Natural killer cell (primary cell): ENCODE results near the gene TICAM1. TPM values are rescaled to one million over a fixed set of nuclear protein-coding genes. Genes with fewer than 3 reads are reported as not detected.
"Not testable (repeated sequence)": the region's sequence is repeated elsewhere in the genome, so short reads cannot be mapped to it uniquely, and the experiment has no call there.

Source experiments
- ATAC-seq, 3 donors: fragments of 150-1000 bp in 2 of 3; fragments of 200-7000 bp in 1 of 3; cut with Tn5 transposase; 1 replicate in 1 of 3; 2 replicates in 2 of 3; pipeline ENCODE4 v1.10.0; 2021; ENCODE audit warnings: mild to moderate bottlenecking in 2 of 3, moderate library complexity in 2 of 3
- DNase-seq, 2 donors: peaks; one replicate each; pipeline versions ENCODE4 v3.0.0 to v3.0.0-alpha.2; 2013 to 2021; ENCODE audit warnings: mixed read lengths in 1 of 2
- H3K27ac ChIP-seq: one replicate; pipeline ENCODE4 v1.5.1; 2013; ENCODE audit warnings: mild to moderate bottlenecking, low read length
- H3K27me3 ChIP-seq: one replicate; pipeline ENCODE4 v1.6.1; 2013; ENCODE audit warnings: low read length; ENCODE audit not compliant: control insufficient read depth, insufficient read depth
- H3K36me3 ChIP-seq: one replicate; pipeline ENCODE4 v1.6.1; 2013; ENCODE audit warnings: low read length; ENCODE audit not compliant: control insufficient read depth, insufficient read depth
- H3K4me1 ChIP-seq: one replicate; pipeline ENCODE4 v1.6.1; 2013; ENCODE audit warnings: low read length; ENCODE audit not compliant: control insufficient read depth, insufficient read depth
- H3K4me3 ChIP-seq: one replicate; pipeline ENCODE4 v1.5.1; 2013; ENCODE audit warnings: low read length
- H3K9me3 ChIP-seq: one replicate; pipeline ENCODE4 v1.6.1; 2013; ENCODE audit warnings: low read length; ENCODE audit not compliant: control insufficient read depth, insufficient read depth
- H3K27ac Mint-ChIP-seq, 2 donors: one replicate each; pipeline ENCODE4 v1.8.0; 2022; ENCODE audit warnings: mild to moderate bottlenecking in 2 of 2, mixed read lengths in 2 of 2, moderate library complexity in 1 of 2
- H3K27me3 Mint-ChIP-seq, 2 donors: one replicate each; pipeline ENCODE4 v1.8.0; 2022; ENCODE audit warnings: low read depth in 2 of 2, mixed read lengths in 2 of 2
- H3K36me3 Mint-ChIP-seq: one replicate; pipeline ENCODE4 v1.8.0; 2022; ENCODE audit warnings: mixed read lengths
- H3K4me1 Mint-ChIP-seq, 2 donors: one replicate each; pipeline ENCODE4 v1.8.0; 2022; ENCODE audit warnings: mixed read lengths in 2 of 2
- H3K4me3 Mint-ChIP-seq: one replicate; pipeline ENCODE4 v1.8.0; 2022; ENCODE audit warnings: mild to moderate bottlenecking, moderate library complexity, mixed read lengths
- H3K9me3 Mint-ChIP-seq, 2 donors: one replicate each; pipeline ENCODE4 v1.8.0; 2022; ENCODE audit warnings: mixed read lengths in 2 of 2
- CTCF ChIP-seq: fragments of 200-600 bp; IDR thresholded peaks from one replicate; pipeline ENCODE4 v1.8.0; 2022; ENCODE audit warnings: antibody characterized with exemption
- WGBS: methylation state at CpG from one replicate; pipeline ENCODE4 v1.1.7; 2013; ENCODE audit warnings: missing lambda C conversion rate; ENCODE audit not compliant: insufficient coverage; 5-methylcytosine and 5-hydroxymethylcytosine counted together
- intact Hi-C: fragments of 100-400 bp; cut with micrococcal nuclease; formaldehyde crosslinking; loops from one replicate; pipeline ENCODE4 v1.14.2; 2022
- total RNA-seq, 4 donors: library from RNA; stranded (reverse); fragments of 120-200 nt in 1 of 4; gene quantifications; one replicate each; pipeline versions ENCODE4 v1.2.3 to v1.2.4, GENCODE V29; 2013 to 2022

Gene TICAM1
- total RNA-seq, 3 donors from 2014 or later (not counting 1 experiment from before 2014, with no cell fraction given): 22.6 to 24.8 (median 22.7) TPM

GRCh38 chr19:4866595-4867424, 35.3 kb upstream of the TICAM1 start:
- intact Hi-C loops: no loop called here
- Mint-ChIP-seq H3K27me3 (no peaks in the 10 kb centered on the region), H3K27ac (peak overlapping the region; percentile 21 to 73), H3K4me1 (peaks cover 6 to 8% of the 10 kb centered on the region in 2 donors), H3K4me3 (peak overlapping the region; percentile 81), H3K9me3 (no peaks in the 10 kb centered on the region), H3K36me3 (no peaks in the 10 kb centered on the region)
- peak overlapping the region; percentile 53 for H3K27ac ChIP-seq
- ATAC-seq: peak; percentile 12 to 27 (median 19)
- WGBS: 6% methylated on average over 15 of the region's 22 CpGs
- DNase-seq: peak; percentile 49 to 73
- peaks cover 22% of the 10 kb centered on the region for H3K4me1 ChIP-seq
- no peaks in the 10 kb centered on the region for H3K36me3 ChIP-seq
- no peaks in the 10 kb centered on the region for H3K9me3 ChIP-seq
- no peak for TF ChIP-seq CTCF
- H3K4me3 ChIP-seq: peak overlapping the region; percentile 75
- H3K27me3 ChIP-seq: no peaks in the 10 kb centered on the region

DNA sequence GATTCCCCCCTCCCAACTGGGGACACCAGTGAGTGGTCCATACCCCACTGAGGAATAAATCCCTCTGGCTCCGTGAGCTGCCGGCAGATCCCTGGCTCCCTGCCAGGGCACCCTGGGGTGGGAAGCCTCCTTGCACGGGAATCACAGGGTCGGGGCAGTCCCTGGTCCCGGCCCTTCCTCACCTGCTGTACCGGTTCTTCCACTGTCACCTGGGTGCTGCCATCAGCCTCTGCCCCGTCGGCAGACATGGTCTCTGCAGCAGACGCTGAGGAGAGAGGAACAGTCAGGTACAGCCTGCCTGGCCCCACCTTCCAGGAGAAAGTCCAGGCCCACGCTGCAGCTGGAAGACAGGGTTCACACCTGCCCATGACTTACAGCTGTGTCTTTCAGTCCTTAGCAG, 29.6 kb upstream of the TICAM1 start:
- Histone ChIP-seq H3K27ac (no peak overlapping the region), H3K9me3 (no peaks in the 10 kb centered on the region), H3K36me3 (peaks cover 8% of the 10 kb centered on the region), H3K4me1 (peaks cover 3% of the 10 kb centered on the region), H3K27me3 (no peaks in the 10 kb centered on the region), H3K4me3 (no peak overlapping the region)
- intact Hi-C loops: no loop called here
- H3K27me3 Mint-ChIP-seq: no peaks in the 10 kb centered on the region
- H3K4me3 Mint-ChIP-seq: no peak overlapping the region
- no peak overlapping the region for H3K27ac Mint-ChIP-seq
- H3K36me3 Mint-ChIP-seq: no peaks in the 10 kb centered on the region
- no peak for DNase-seq
- 97% methylated on average over 10 of the region's 10 CpGs for WGBS
- no peak for TF ChIP-seq CTCF
- peaks cover 0 to under 1% of the 10 kb centered on the region in 2 donors for H3K4me1 Mint-ChIP-seq
- no peak for ATAC-seq
- no peaks in the 10 kb centered on the region for H3K9me3 Mint-ChIP-seq

- H3K4me3 Mint-ChIP-seq: no peak overlapping the region
- no peaks in the 10 kb centered on the region for H3K36me3 Mint-ChIP-seq
- Histone ChIP-seq H3K27ac (no peak overlapping the region), H3K4me1 (peaks cover 2% of the 10 kb centered on the region), H3K9me3 (no peaks in the 10 kb centered on the region), H3K36me3 (peaks cover 8% of the 10 kb centered on the region), H3K27me3 (no peaks in the 10 kb centered on the region), H3K4me3 (no peak overlapping the region)
- no peak overlapping the region for H3K27ac Mint-ChIP-seq
- DNase-seq (no peak), ATAC-seq (no peak)
- no peaks in the 10 kb centered on the region for H3K9me3 Mint-ChIP-seq
- WGBS: 97% methylated on average over 11 of the region's 11 CpGs
- no peaks in the 10 kb centered on the region for H3K4me1 Mint-ChIP-seq
- no peak for TF ChIP-seq CTCF
- H3K27me3 Mint-ChIP-seq: no peaks in the 10 kb centered on the region
- intact Hi-C loops: no loop called here
These were observed 28.2 kb upstream of the TICAM1 start for GRCh38 chr19:4859697-4860096.

DNA sequence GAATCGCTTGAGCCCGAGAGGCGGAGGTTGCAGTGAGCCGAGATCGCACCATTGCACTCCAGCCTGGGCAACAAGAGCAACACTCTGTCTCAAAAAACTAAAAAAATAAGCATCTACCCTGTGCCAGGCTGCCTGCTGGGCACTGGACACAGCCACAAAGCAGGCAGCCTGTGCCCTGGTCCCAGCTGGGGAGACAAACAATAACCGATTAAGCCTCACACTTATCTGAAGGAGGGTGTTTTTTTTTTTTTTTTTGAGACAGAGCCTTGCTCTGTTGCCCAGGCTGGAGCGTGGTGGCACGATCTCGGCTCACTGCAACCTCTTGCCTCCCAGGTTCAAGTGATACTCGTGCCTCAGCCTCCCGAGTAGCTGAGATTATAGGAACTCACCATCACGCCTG, 25.0 kb upstream of the TICAM1 start:
- WGBS: 95% methylated on average over 12 of the region's 12 CpGs
- H3K9me3 ChIP-seq, H3K27me3 Mint-ChIP-seq, H3K27ac Mint-ChIP-seq, H3K27ac ChIP-seq, H3K9me3 Mint-ChIP-seq, H3K4me3 ChIP-seq, H3K27me3 ChIP-seq, H3K4me1 ChIP-seq, intact Hi-C loops, ATAC-seq, H3K36me3 Mint-ChIP-seq, H3K4me3 Mint-ChIP-seq, H3K4me1 Mint-ChIP-seq, DNase-seq, H3K36me3 ChIP-seq: not testable (repeated sequence)

GRCh38 chr19:4853506-4853905, 22.0 kb upstream of the TICAM1 start:
- 97% methylated on average over 8 of the region's 8 CpGs for WGBS
- H3K27me3 ChIP-seq, H3K4me1 Mint-ChIP-seq, H3K9me3 Mint-ChIP-seq, H3K4me1 ChIP-seq, H3K9me3 ChIP-seq, H3K36me3 ChIP-seq, H3K36me3 Mint-ChIP-seq, H3K27ac Mint-ChIP-seq, ATAC-seq, H3K27ac ChIP-seq, DNase-seq, H3K27me3 Mint-ChIP-seq, H3K4me3 Mint-ChIP-seq, intact Hi-C loops, H3K4me3 ChIP-seq: not testable (repeated sequence)
